GM12872 (cell line): ENCODE data around the gene SYNCRIP.

Experiments used
- TF ChIP-seq, protein P1 (sequence below): IDR thresholded peaks from 3 replicates; pipeline ENCODE4 v1.5.1; 2011; ENCODE audit warnings: low read depth, mild to moderate bottlenecking, low read length, moderate library complexity; ENCODE audit not compliant: insufficient read depth

The SYNCRIP gene

DNA sequence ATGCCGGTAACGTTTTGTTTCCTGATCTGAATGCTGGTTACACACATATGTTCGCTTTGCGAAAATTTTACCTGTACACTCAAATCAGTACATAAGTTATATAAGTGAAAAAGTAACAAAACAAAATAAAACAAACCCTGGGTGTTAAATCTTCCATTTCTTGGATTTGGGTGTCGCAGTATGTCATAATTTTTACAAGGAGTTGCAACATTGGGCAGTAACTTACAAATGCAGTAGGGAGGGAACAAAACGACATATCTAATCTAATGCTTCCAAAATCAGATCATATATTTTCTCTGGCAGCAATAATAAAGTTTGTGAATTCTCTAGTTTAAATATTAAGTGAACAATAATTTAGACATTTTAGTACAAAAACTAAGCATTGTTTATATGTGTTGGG lies 74.3 kb downstream of the SYNCRIP start:
- TF ChIP-seq, protein P1, sequence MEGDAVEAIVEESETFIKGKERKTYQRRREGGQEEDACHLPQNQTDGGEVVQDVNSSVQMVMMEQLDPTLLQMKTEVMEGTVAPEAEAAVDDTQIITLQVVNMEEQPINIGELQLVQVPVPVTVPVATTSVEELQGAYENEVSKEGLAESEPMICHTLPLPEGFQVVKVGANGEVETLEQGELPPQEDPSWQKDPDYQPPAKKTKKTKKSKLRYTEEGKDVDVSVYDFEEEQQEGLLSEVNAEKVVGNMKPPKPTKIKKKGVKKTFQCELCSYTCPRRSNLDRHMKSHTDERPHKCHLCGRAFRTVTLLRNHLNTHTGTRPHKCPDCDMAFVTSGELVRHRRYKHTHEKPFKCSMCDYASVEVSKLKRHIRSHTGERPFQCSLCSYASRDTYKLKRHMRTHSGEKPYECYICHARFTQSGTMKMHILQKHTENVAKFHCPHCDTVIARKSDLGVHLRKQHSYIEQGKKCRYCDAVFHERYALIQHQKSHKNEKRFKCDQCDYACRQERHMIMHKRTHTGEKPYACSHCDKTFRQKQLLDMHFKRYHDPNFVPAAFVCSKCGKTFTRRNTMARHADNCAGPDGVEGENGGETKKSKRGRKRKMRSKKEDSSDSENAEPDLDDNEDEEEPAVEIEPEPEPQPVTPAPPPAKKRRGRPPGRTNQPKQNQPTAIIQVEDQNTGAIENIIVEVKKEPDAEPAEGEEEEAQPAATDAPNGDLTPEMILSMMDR = no peak

DNA sequence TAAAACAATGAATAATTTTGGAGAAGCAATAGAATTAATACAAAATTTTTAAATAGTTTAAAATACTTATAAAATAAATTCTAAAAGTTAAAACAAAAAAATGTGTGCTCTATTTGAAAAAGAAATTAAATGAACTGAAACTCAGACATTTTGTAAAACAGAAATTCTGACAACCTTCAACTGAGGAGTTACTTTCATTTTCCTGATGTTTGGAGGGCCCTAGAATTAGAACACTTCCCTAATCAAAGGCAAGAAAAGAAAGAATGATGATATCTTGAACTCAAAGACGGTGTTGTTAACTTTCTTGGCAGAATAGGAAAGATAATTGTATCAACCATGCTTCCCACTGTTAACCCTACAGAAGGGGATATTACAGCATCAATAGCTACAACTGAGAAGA lies 77.0 kb downstream of the SYNCRIP start:
- TF ChIP-seq, protein P1 = no peak
